ENCODE data around the gene CAB39.

Gene CAB39

DNA sequence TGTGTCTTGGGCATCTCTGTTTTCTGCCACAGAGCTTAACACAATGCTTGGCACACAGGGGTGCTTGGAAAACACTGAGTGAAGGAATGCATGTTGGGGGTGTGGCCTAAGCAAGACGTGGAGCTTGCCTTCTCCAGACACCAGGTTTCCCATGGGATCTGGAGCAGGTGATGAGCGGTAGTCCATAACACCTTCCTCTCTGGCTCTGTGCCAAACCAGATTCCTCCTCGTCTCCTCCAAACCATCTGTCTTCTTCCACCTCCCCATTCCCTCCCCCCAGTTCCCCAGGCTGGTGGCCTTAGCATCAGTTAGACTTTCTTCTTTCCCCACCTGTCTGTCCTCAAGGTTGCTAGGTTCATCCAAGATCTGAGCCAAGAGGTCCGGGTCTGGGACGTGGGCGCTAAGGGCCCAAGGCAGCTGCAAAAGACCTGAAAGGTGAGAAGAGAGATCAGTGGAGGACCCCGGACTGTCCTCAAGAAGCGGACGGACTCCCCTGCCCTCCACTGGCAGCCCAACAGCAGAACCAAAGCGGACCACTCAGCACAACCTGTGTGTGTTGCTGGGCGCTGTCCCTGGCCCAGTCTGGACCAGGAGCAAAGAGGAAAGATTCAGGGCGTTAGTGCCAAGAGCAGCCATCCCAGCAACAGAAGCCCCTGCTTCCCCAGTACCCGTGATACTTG lies 150.9 kb downstream of the CAB39 start:
- DNase-seq (ENCODE audit: low spot score), result no peak

- DNase-seq (ENCODE audit: low spot score), result no peak
Observed at GRCh38 chr2:230864122-230864604, 151.5 kb downstream of the CAB39 start.

GRCh38 chr2:230864605-230865306 lies 152.1 kb downstream of the CAB39 start, which contains the start of gene ITM2C:
TSS of gene ITM2C (plus strand) at chr2:230864942. CDS start at chr2:230865026, 84 bp downstream.
- peak; percentile 88 for DNase-seq (ENCODE audit: low spot score)

GRCh38 chr2:230865307-230865765 lies 152.7 kb downstream of the CAB39 start:
- DNase-seq (ENCODE audit: low spot score), result no peak

DNA sequence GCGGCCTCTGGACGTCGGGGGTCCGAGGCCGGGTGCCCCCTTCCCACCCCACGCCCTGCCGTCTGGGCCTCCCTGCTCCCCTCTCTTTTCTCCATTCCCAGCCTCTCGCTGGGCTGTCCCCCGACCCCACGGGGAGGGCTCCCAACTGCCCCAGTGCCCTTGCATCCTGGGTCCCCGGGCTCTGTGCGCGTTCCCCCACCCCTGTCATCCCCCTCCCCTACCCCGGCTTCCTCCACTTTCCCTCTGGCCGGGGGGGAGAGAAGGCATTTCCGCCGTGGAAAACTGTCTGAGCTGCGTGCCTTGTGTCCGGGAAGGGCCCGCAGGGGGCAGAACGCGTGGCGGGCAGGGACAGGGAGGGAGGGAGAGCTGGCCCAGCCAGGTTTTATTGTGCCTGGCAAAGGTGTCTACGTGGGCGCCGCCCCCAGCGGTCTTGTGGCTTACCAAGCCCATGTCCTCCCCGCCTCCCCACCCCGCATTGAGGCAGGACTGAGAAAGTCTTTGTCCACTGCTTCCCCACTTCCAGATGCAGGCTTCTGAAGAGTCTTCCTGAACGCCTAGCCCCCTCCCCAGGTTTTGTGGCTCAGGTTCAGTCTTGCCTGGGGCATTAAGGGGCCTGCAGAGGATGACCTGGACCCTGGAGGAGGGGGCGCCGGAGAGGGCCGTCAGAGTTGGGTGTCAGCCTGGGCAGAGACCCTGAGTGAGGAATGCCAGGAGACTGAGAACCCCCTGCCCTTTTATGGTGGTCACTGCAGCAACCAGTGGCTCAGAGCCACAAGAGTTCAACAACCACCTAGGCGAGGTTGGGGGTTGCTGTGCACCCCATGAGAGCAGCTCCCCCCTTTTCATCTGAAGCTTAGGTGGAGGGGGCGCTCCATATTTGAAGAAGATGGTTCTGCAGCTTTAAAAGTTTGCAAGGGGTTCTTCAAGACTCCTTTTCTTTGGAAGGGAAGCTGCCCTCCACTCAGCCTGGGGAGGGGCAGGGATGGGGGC lies 153.4 kb downstream of the CAB39 start:
- DNase-seq (ENCODE audit: low spot score), result no peak

- no peak for DNase-seq (ENCODE audit: low spot score)
Observed at GRCh38 chr2:230866756-230867523, 154.3 kb downstream of the CAB39 start.

- DNase-seq (ENCODE audit: low spot score), result no peak
Observed at GRCh38 chr2:230868161-230868946, 155.7 kb downstream of the CAB39 start.

DNA sequence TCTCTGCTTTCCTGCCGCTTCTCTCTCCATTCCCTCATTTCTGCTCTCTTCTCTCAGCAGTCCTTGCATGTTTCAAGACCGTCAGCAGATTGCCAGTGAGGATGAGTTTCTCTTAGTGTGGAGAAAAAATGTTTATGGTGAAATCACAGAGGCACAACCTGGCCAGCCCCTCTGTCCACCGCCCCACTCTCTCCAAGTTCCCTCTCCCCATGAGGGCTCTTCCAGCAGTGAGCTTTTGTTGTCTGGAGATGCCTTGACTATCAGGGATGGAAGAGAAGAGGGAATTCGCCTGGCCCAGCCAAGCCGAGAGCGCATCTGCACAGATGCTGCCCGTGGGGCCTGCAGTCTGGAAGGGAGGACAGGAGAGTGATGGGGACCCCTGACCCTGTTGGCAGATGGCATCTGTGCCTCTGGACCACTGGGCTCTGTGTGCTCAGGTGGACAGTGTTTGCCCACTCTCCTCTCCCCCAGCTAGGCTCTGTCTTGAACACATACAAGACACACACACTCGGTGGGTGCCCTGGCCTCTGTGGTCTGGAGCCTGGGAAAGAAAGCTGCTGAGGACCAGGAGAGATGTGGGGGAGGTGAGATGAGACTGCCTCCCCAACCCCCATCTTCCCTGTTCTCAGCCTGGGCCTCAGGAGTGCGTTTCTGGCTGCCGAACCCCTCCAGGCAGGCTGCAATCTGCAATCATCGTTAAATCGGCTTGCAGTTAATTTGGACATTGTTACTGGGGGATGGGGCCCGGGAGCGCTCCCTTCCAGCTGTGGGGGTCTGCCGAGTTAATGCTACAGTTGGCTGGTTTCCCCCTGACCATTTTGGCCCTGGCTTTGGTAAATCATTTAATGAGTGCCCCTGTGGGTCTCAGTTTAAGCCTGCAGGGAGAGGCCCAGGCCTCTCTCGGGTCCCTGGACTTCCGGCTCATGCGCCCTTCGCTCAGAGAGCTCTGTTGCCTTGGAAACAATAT lies 156.6 kb downstream of the CAB39 start:
- no peak for DNase-seq (ENCODE audit: low spot score)

- DNase-seq (ENCODE audit: low spot score), result no peak
Observed at GRCh38 chr2:230869914-230870543, 157.4 kb downstream of the CAB39 start.

Measured in left forelimb (tissue), 1 donor.